DND-41 (cell line): ENCODE measurements around the gene CDKN1A.

Source experiments
- CTCF ChIP-seq: IDR thresholded peaks from 2 replicates; pipeline ENCODE4 v1.5.1; 2012; ENCODE audit warnings: borderline replicate concordance, low read length, moderate library complexity, mild to moderate bottlenecking; ENCODE audit not compliant: poor library complexity, severe bottlenecking; ENCODE audit errors: extremely low read depth
- EZH2 ChIP-seq: IDR thresholded peaks from 3 replicates; pipeline ENCODE4 v1.6.1; 2012; ENCODE audit warnings: borderline replicate concordance, low read depth, mild to moderate bottlenecking, moderate library complexity, low read length, inconsistent platforms; ENCODE audit not compliant: severe bottlenecking

DNA sequence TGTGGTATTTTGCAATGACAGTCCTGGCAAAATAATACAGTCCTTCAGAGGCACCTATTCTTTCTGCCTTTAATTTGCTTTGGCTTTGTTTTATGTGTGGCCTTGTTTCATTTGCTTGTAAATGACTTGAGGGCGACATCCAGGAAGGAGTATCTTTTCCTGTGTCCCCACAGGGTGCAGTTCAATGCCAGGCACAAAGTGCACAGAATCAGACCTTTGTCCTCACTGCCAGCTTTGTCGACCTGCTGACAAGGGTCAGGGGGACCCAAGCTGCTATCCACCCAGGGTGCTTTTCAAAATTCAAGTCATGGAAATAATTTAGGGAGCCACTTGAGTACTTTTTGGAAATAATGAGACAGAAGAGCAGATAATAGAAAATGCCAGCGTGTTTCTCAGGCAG lies 37.0 kb upstream of the CDKN1A start:
- no peak for TF ChIP-seq CTCF
- TF ChIP-seq EZH2: no peak
